HCT116 (cell line): ENCODE data around the gene HCFC1. TPM values are rescaled to one million over a fixed set of nuclear protein-coding genes. Genes with fewer than 3 reads are reported as not detected.

ENCODE experiments used
- ATAC-seq: fragments of 200-7000 bp; cut with Tn5 transposase; 2 replicates; pipeline ENCODE4 v1.9.1; 2020; ENCODE audit warnings: mild to moderate bottlenecking, moderate library complexity
- BruUV-seq: library from RNA; stranded (reverse); fragments of 400-500 nt; replicated peaks from 2 replicates; lab custom pipeline; 2021; lab: Mats Ljungman, UMichigan
- CTCF ChIA-PET: fragments of 300-600 bp; sonication (Branson Sonifier 250); formaldehyde crosslinking; loops from one replicate; lab custom pipeline; 2021; ENCODE audit warnings: antibody characterized with exemption; lab: Charles Lee
- POLR2A ChIA-PET: fragments of 300-600, 350-600 bp; sonication (Branson Sonifier 250); formaldehyde crosslinking; loops from one replicate; lab custom pipeline; 2021; ENCODE audit warnings: antibody characterized with exemption; lab: Charles Lee
- RAD21 ChIA-PET, 2 experiments: fragments of 300-600 bp; sonication (Branson Sonifier 250); formaldehyde crosslinking; loops; one replicate each; lab custom pipeline; 2023; ENCODE audit warnings: low total read pairs in 2 of 2; ENCODE audit not compliant: uncharacterized antibody in 2 of 2, unreplicated experiment in 2 of 2, low non-redundant PET in 1 of 2; lab: Charles Lee
- DNase-seq: peaks from one replicate; pipeline ENCODE4 v3.0.0-alpha.2; 2010; ENCODE audit warnings: low read depth, low spot score
- H2AFZ ChIP-seq: fragments of 200-600 bp; shearing (Covaris generic), sonication (generic); 2 replicates; pipeline ENCODE4 v1.6.1; 2017; ENCODE audit warnings: low read depth, mixed run types, mixed read lengths, antibody characterized with exemption, low read length; ENCODE audit not compliant: poor library complexity, severe bottlenecking
- H3K27ac ChIP-seq: 2 replicates; pipeline ENCODE4 v1.5.1; 2012; ENCODE audit warnings: low read depth, low read length
- H3K27me3 ChIP-seq: fragments of 200-600 bp; sonication (generic); 2 replicates; pipeline ENCODE4 v1.6.1; 2016; ENCODE audit warnings: mixed run types, low read length, mixed read lengths; ENCODE audit not compliant: insufficient read depth
- H3K36me3 ChIP-seq, 2 experiments: fragments of 200-500 bp in 1 of 2; fragments of 200-600 bp in 1 of 2; sonication (Bioruptor generic) in 1 of 2; sonication (generic) in 1 of 2; 2 replicates each; pipeline versions ENCODE4 v1.5.1 to v1.6.1; 2014 to 2016; ENCODE audit warnings: low read length in 2 of 2, inconsistent platforms in 1 of 2, mixed read lengths in 1 of 2, mixed run types in 1 of 2; ENCODE audit not compliant: insufficient read depth in 2 of 2, control insufficient read depth in 1 of 2
- H3K4me1 ChIP-seq, 2 experiments: fragments of 200-600 bp in 1 of 2; sonication (generic) in 1 of 2; 2 replicates each; pipeline versions ENCODE4 v1.5.1 to v1.6.1; 2012 to 2017; ENCODE audit warnings: low read length in 2 of 2, inconsistent platforms in 1 of 2, mild to moderate bottlenecking in 1 of 2, mixed read lengths in 1 of 2, mixed run types in 1 of 2, moderate library complexity in 1 of 2; ENCODE audit not compliant: insufficient read depth in 2 of 2, control insufficient read depth in 1 of 2
- H3K4me2 ChIP-seq: fragments of 200-600 bp; sonication (generic); 2 replicates; pipeline ENCODE4 v1.6.1; 2017; ENCODE audit warnings: mixed run types, low read length, mixed read lengths
- H3K4me3 ChIP-seq, 2 experiments: fragments of 200-600 bp in 1 of 2; sonication (generic) in 1 of 2; replicated peaks in 1 of 2; 2 replicates each; pipeline ENCODE4 v1.5.1; 2011 to 2016; ENCODE audit warnings: low read length in 2 of 2, control low read depth in 1 of 2, low read depth in 1 of 2, mild to moderate bottlenecking in 1 of 2, mixed read lengths in 1 of 2, mixed run types in 1 of 2
- H3K79me2 ChIP-seq: fragments of 200-600 bp; sonication (generic); 2 replicates; pipeline ENCODE4 v1.6.1; 2017; ENCODE audit warnings: mild to moderate bottlenecking, mixed run types, low read length, moderate library complexity, mixed read lengths; ENCODE audit not compliant: insufficient read depth
- H3K9ac ChIP-seq: fragments of 200-600 bp; sonication (generic); 2 replicates; pipeline ENCODE4 v1.6.1; 2016; ENCODE audit warnings: low read length, mixed read lengths
- H3K9me2 ChIP-seq: fragments of 200-600 bp; sonication (generic), shearing (Covaris generic); 2 replicates; pipeline ENCODE4 v1.6.1; 2017; ENCODE audit warnings: mixed run types, mild to moderate bottlenecking, moderate library complexity; ENCODE audit not compliant: insufficient read depth
- H3K9me3 ChIP-seq, 2 experiments: fragments of 200-500 bp in 1 of 2; fragments of 200-600 bp in 1 of 2; sonication (Bioruptor generic) in 1 of 2; sonication (generic) in 1 of 2; 2 replicates each; pipeline ENCODE4 v1.6.1; 2014 to 2017; ENCODE audit warnings: low read length in 2 of 2, mixed read lengths in 2 of 2, inconsistent platforms in 1 of 2, low read depth in 1 of 2, mild to moderate bottlenecking in 1 of 2, mixed run types in 1 of 2, moderate library complexity in 1 of 2; ENCODE audit not compliant: control insufficient read depth in 1 of 2, insufficient read depth in 1 of 2
- H4K20me1 ChIP-seq: fragments of 200-600 bp; sonication (generic), shearing (Covaris generic); 2 replicates; pipeline ENCODE4 v1.6.1; 2017; ENCODE audit warnings: mixed run types, mild to moderate bottlenecking, moderate library complexity; ENCODE audit not compliant: insufficient read depth
- CBX3 ChIP-seq: IDR thresholded peaks from 2 replicates; pipeline ENCODE4 v1.6.1; 2012; ENCODE audit warnings: low read depth
- CTCF ChIP-seq, 3 experiments: fragments of 200-600 bp in 1 of 3; sonication (generic) in 1 of 3; IDR thresholded peaks in 2 of 3; conservative IDR thresholded peaks in 1 of 3; 2 replicates each; pipeline ENCODE4 v1.5.1; 2012 to 2017; ENCODE audit warnings: low read depth in 2 of 3, low read length in 2 of 3, antibody characterized with exemption in 1 of 3, borderline replicate concordance in 1 of 3, control low read depth in 1 of 3, mild to moderate bottlenecking in 1 of 3, mixed read lengths in 1 of 3, mixed run types in 1 of 3, moderate library complexity in 1 of 3; ENCODE audit not compliant: insufficient read depth in 1 of 3
- ELF1 ChIP-seq: IDR thresholded peaks from 2 replicates; pipeline ENCODE4 v1.6.1; 2012; ENCODE audit warnings: low read depth, borderline replicate concordance
- EZH2 ChIP-seq: fragments of 200-600 bp; sonication (generic); IDR thresholded peaks from 2 replicates; pipeline ENCODE4 v1.6.1; 2017; ENCODE audit warnings: antibody characterized with exemption, mixed run types
- EZH2phosphoT487 ChIP-seq: fragments of 200-600 bp; IDR thresholded peaks from 2 replicates; pipeline ENCODE4 v1.6.1; 2018; ENCODE audit warnings: antibody characterized with exemption, borderline replicate concordance
- FOSL1 ChIP-seq: IDR thresholded peaks from 2 replicates; pipeline ENCODE4 v1.6.1; 2012; ENCODE audit warnings: low read depth
- JUND ChIP-seq: IDR thresholded peaks from 2 replicates; pipeline ENCODE4 v1.6.1; 2012
- POLR2A ChIP-seq: IDR thresholded peaks from 2 replicates; pipeline ENCODE4 v1.7.0; 2011; ENCODE audit warnings: borderline replicate concordance; ENCODE audit not compliant: insufficient read depth, insufficient read length; ENCODE audit errors: extremely low read depth
- RAD21 ChIP-seq: IDR thresholded peaks from 2 replicates; pipeline ENCODE4 v1.6.1; 2012; ENCODE audit warnings: low read depth, mild to moderate bottlenecking
- REST ChIP-seq: IDR thresholded peaks from 2 replicates; pipeline ENCODE4 v1.6.1; 2012; ENCODE audit warnings: low read depth
- SP1 ChIP-seq: IDR thresholded peaks from 2 replicates; pipeline ENCODE4 v1.6.1; 2012; ENCODE audit warnings: low read depth
- SRF ChIP-seq: IDR thresholded peaks from 2 replicates; pipeline ENCODE4 v1.6.1; 2012; ENCODE audit warnings: low read depth
- YY1 ChIP-seq: IDR thresholded peaks from 2 replicates; pipeline ENCODE4 v1.6.1; 2011; ENCODE audit warnings: low read length, low read depth, moderate library complexity, mild to moderate bottlenecking; ENCODE audit not compliant: insufficient replicate concordance; ENCODE audit errors: extremely low read depth
- ZFX ChIP-seq: fragments of 450-650 bp; IDR thresholded peaks from 2 replicates; pipeline ENCODE4 v1.6.1; 2017
- intact Hi-C: fragments of 100-400 bp; cut with micrococcal nuclease; formaldehyde crosslinking; loops from 2 replicates; pipeline ENCODE4 v1.10.0; 2022
- total RNA-seq: library from RNA; stranded (reverse); gene quantifications from one replicate; pipeline ENCODE4 v1.2.1, GENCODE V29; 2021; ENCODE audit not compliant: unreplicated experiment
- TF ChIP-seq, protein P1 (sequence below): IDR thresholded peaks from 2 replicates; pipeline ENCODE4 v1.6.1; 2011; ENCODE audit warnings: mild to moderate bottlenecking, low read length, moderate library complexity; ENCODE audit not compliant: insufficient replicate concordance; ENCODE audit errors: extremely low read depth

The HCFC1 gene
- total RNA-seq, 1 experiment from 2014 or later = 72.8 TPM

- Histone ChIP-seq H3K36me3 (no peaks in the 10 kb centered on the region), H3K79me2 (no peaks in the 10 kb centered on the region), H3K9me3 (no peaks in the 10 kb centered on the region), H3K4me3 (no peak overlapping the region), H3K27me3 (no peaks in the 10 kb centered on the region), H3K9me2 (no peaks in the 10 kb centered on the region), H3K4me2 (no peak overlapping the region), H2AFZ (no peak overlapping the region), H4K20me1 (no peaks in the 10 kb centered on the region), H3K4me1 (no peaks in the 10 kb centered on the region), H3K27ac (no peak overlapping the region), H3K9ac (no peak overlapping the region)
- intact Hi-C loops = no loop called here
- DNase-seq (no peak), ATAC-seq (no peak)
- TF ChIP-seq, protein P1, sequence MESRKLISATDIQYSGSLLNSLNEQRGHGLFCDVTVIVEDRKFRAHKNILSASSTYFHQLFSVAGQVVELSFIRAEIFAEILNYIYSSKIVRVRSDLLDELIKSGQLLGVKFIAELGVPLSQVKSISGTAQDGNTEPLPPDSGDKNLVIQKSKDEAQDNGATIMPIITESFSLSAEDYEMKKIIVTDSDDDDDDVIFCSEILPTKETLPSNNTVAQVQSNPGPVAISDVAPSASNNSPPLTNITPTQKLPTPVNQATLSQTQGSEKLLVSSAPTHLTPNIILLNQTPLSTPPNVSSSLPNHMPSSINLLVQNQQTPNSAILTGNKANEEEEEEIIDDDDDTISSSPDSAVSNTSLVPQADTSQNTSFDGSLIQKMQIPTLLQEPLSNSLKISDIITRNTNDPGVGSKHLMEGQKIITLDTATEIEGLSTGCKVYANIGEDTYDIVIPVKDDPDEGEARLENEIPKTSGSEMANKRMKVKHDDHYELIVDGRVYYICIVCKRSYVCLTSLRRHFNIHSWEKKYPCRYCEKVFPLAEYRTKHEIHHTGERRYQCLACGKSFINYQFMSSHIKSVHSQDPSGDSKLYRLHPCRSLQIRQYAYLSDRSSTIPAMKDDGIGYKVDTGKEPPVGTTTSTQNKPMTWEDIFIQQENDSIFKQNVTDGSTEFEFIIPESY = no peak
- TF ChIP-seq ELF1 (no peak), EZH2phosphoT487 (no peak), REST (no peak), SP1 (no peak), FOSL1 (no peak), CBX3 (no peak), ZFX (no peak), SRF (no peak), JUND (no peak), YY1 (no peak), EZH2 (no peak), POLR2A (no peak), CTCF (IDR thresholded peaks at IDR 0.05 in 2 of 3, conservative IDR thresholded peaks at IDR 0.05 in 1 of 3; ENCODE audit: borderline replicate concordance in 1 of 3, insufficient read depth in 1 of 3, low read depth in 2 of 3, low read length in 2 of 3) (no peak), RAD21 (no peak)
- CTCF ChIA-PET = no interaction called here
- BruUV-seq = no TSS peak
- POLR2A ChIA-PET = no interaction called here
- RAD21 ChIA-PET = no interaction called here
Measured at GRCh38 chrX:153992180-153992579, 20.6 kb upstream of the HCFC1 start.
